A549 (cell line): ENCODE measurements around the gene SLC2A4RG. TPM values are rescaled to one million over a fixed set of nuclear protein-coding genes. Genes with fewer than 3 reads are reported as not detected.

Source experiments
- ATAC-seq, 2 experiments: fragments of 200-7000 bp in 1 of 2; fragments of >200 bp in 1 of 2; cut with Nextera tagmentation in 1 of 2; cut with Tn5 transposase in 1 of 2; 3 replicates each; pipeline versions ENCODE4 v1.8.0 to v1.9.1; 2018 to 2020; ENCODE audit warnings: mild to moderate bottlenecking in 1 of 2, moderate library complexity in 1 of 2
- CTCF ChIA-PET: fragments of 300-600 bp; sonication (Branson Sonifier 250); formaldehyde crosslinking; extraction: SDS; loops from one replicate; lab custom pipeline; 2021; ENCODE audit warnings: antibody characterized with exemption, inconsistent platforms; lab: Yijun Ruan, JAX
- POLR2A ChIA-PET: fragments of 350-600 bp; formaldehyde crosslinking; extraction: SDS; loops from one replicate; lab custom pipeline; 2021; ENCODE audit warnings: antibody characterized with exemption, inconsistent platforms; lab: Yijun Ruan, JAX
- DNase-seq, 2 experiments: peaks; one replicate each; pipeline versions ENCODE4 v3.0.0 to v3.0.0-alpha.2; 2011 to 2016; ENCODE audit warnings: low read depth in 1 of 2, low spot score in 1 of 2
- FAIRE-seq: peaks from 2 replicates; lab custom pipeline; 2011; peaks lifted over from hg19 to GRCh38; lab: Jason Lieb, UNC
- H3K27ac ChIP-seq, 2 experiments: fragments of >200 bp; sonication (Bioruptor Twin); formaldehyde crosslinking; 3 replicates each; pipeline ENCODE4 v1.5.1; 2016 to 2017
- H3K4me1 ChIP-seq: fragments of >200 bp; sonication (Bioruptor Twin); formaldehyde crosslinking; 3 replicates; pipeline ENCODE4 v1.6.1; 2016
- H3K4me2 ChIP-seq: fragments of >200 bp; sonication (Bioruptor Twin); formaldehyde crosslinking; 3 replicates; pipeline ENCODE4 v1.6.1; 2016
- H3K4me3 ChIP-seq: fragments of >200 bp; sonication (Bioruptor Twin); formaldehyde crosslinking; 3 replicates; pipeline ENCODE4 v1.5.1; 2016
- H3K9me3 ChIP-seq: fragments of >200 bp; sonication (Bioruptor Twin); formaldehyde crosslinking; 3 replicates; pipeline ENCODE4 v1.6.1; 2016
- CHD2 ChIP-seq: fragments of 150-350 bp; IDR thresholded peaks from 2 replicates; pipeline ENCODE4 v1.6.1; 2014; ENCODE audit warnings: low read length; ENCODE audit not compliant: partially characterized antibody
- CTCF ChIP-seq: fragments of >200 bp; sonication (Bioruptor Twin); formaldehyde crosslinking; IDR thresholded peaks from 3 replicates; pipeline ENCODE4 v1.5.1; 2016
- E2F6 ChIP-seq: IDR thresholded peaks from 2 replicates; pipeline ENCODE4 v1.6.1; 2012; ENCODE audit warnings: low read depth, borderline replicate concordance
- EHF ChIP-seq: fragments of 250-450 bp; sonication (Bioruptor Pico); IDR thresholded peaks from 2 replicates; pipeline ENCODE4 v1.5.0; 2020; ENCODE audit warnings: mild to moderate bottlenecking
- ELK1 ChIP-seq: fragments of 150-350 bp; IDR thresholded peaks from 2 replicates; pipeline ENCODE4 v1.6.1; 2014; ENCODE audit warnings: low read depth, mild to moderate bottlenecking, low read length
- HEYL ChIP-seq: fragments of 250-450 bp; sonication (Bioruptor Pico); IDR thresholded peaks from 2 replicates; pipeline ENCODE4 v1.8.0; 2021; ENCODE audit warnings: mild to moderate bottlenecking, moderate library complexity
- HMGXB4 ChIP-seq: fragments of 250-450 bp; sonication (Bioruptor Pico); IDR thresholded peaks from 2 replicates; pipeline ENCODE4 v1.5.0; 2021; ENCODE audit warnings: mild to moderate bottlenecking, moderate library complexity, borderline replicate concordance
- HOXB13 ChIP-seq: fragments of 250-450 bp; sonication (Bioruptor Pico); IDR thresholded peaks from 2 replicates; pipeline ENCODE4 v1.5.0; 2020; ENCODE audit warnings: low read depth, mild to moderate bottlenecking, moderate library complexity
- KDM1A ChIP-seq: fragments of 200-600 bp; sonication (generic); IDR thresholded peaks from 2 replicates; pipeline ENCODE4 v1.6.1; 2016; ENCODE audit warnings: low read depth, mild to moderate bottlenecking
- KDM5A ChIP-seq: fragments of 200-600 bp; sonication (generic); IDR thresholded peaks from 2 replicates; pipeline ENCODE4 v1.6.1; 2016; ENCODE audit warnings: antibody characterized with exemption, mild to moderate bottlenecking
- MYC ChIP-seq: IDR thresholded peaks from 2 replicates; pipeline ENCODE4 v1.6.1; 2012; ENCODE audit warnings: mild to moderate bottlenecking, inconsistent platforms, low read length, improper control_type of control experiment, borderline replicate concordance
- NFE2L2 ChIP-seq: fragments of 150-350 bp; conservative IDR thresholded peaks from 2 replicates; pipeline ENCODE4 v1.6.1; 2014; ENCODE audit warnings: low read length
- NR3C1 ChIP-seq: fragments of >200 bp; sonication (Bioruptor Twin); formaldehyde crosslinking; IDR thresholded peaks from 3 replicates; pipeline ENCODE4 v1.6.1; 2017
- RCOR1 ChIP-seq: fragments of 150-350 bp; IDR thresholded peaks from 2 replicates; pipeline ENCODE4 v1.6.1; 2014; ENCODE audit warnings: antibody characterized with exemption, low read length, low read depth
- REST ChIP-seq: fragments of 200-600 bp; sonication (generic); IDR thresholded peaks from 2 replicates; pipeline ENCODE4 v1.6.1; 2016; ENCODE audit warnings: antibody characterized with exemption, mild to moderate bottlenecking, moderate library complexity
- RFX5 ChIP-seq: fragments of 450-650 bp; IDR thresholded peaks from 2 replicates; pipeline ENCODE4 v1.7.1; 2014; ENCODE audit warnings: antibody characterized with exemption, mild to moderate bottlenecking, moderate library complexity
- TP53 ChIP-seq: fragments of 250-450 bp; sonication (Bioruptor Pico); IDR thresholded peaks from 2 replicates; pipeline ENCODE4 v1.5.0; 2021; ENCODE audit warnings: mild to moderate bottlenecking, moderate library complexity
- ZFP36 ChIP-seq: fragments of 450-650 bp; IDR thresholded peaks from 2 replicates; pipeline ENCODE4 v1.6.1; 2014; ENCODE audit warnings: borderline replicate concordance; ENCODE audit not compliant: partially characterized antibody
- WGBS: methylation state at CpG from one replicate; pipeline ENCODE4 v1.1.6; 2017; ENCODE audit errors: missing lambda C conversion rate; 5-methylcytosine and 5-hydroxymethylcytosine counted together
- polyA plus RNA-seq, 4 experiments: library from polyadenylated mRNA; depleted of rRNA in 3 of 4; stranded (reverse); fragments of >200 nt; fragmentation: RNase III in 1 of 4; extraction: RNeasy Plus Mini Kit Qiagen cat#74134 plus additional on column Dnase treatment in 1 of 4; gene quantifications; 2 replicates in 3 of 4; 3 replicates in 1 of 4; pipeline ENCODE4 v1.2.3, GENCODE V29; 2011 to 2017

Gene SLC2A4RG
- polyA plus RNA-seq, 2 of the 4 experiments (the other 2 are of a cell fraction) = 28.1 to 64.6 TPM

- Histone ChIP-seq H3K4me3 (peak overlapping the region; percentile 97), H3K9me3 (no peaks in the 10 kb centered on the region), H3K4me1 (peaks cover 17% of the 10 kb centered on the region), H3K4me2 (peak overlapping the region; percentile 98), H3K27ac (peak overlapping the region; percentile 93 to 96)
- no peak for FAIRE-seq
- no peak for ATAC-seq
- CTCF ChIA-PET = interaction anchor here (0.9 to 2.2 kb wide), 8 partner anchors 10 to 232 kb away, joined by 3 to 12 read pairs (median 4); no protein-coding TSS in a partner anchor
- no peak for DNase-seq
- TF ChIP-seq KDM1A (no peak), NFE2L2 (no peak), CTCF (no peak), TP53 (CRISPR knock-in tag) (no peak), MYC (no peak), E2F6 (no peak), KDM5A (no peak), NR3C1 (no peak), REST (no peak), HOXB13 (no peak), HMGXB4 (CRISPR knock-in tag) (no peak), CHD2 (no peak), RCOR1 (no peak), EHF (CRISPR knock-in tag) (no peak), ZFP36 (no peak), HEYL (no peak), RFX5 (no peak), ELK1 (no peak)
- POLR2A ChIA-PET = interaction anchor here (0.5 to 1.6 kb wide), 10 partner anchors 8 to 239 kb away, joined by 3 to 16 read pairs (median 6); partner anchors contain the start of genes ARFRP1, DNAJC5, PPDPF and TPD52L2
- WGBS = 54% methylated on average over 8 of the region's 30 CpGs
Observed at GRCh38 chr20:63741676-63742380, 2.3 kb downstream of the SLC2A4RG start.
